ENCODE data around the gene KIAA0319L. TPM values are rescaled to one million over a fixed set of nuclear protein-coding genes. Genes with fewer than 3 reads are reported as not detected.
"Not testable (repeated sequence)": the region's sequence is repeated elsewhere in the genome, so short reads cannot be mapped to it uniquely, and the experiment has no call there.

The KIAA0319L gene
- total RNA-seq, 4 donors from 2014 or later: 91.7 to 112 (median 97.6) TPM

DNA sequence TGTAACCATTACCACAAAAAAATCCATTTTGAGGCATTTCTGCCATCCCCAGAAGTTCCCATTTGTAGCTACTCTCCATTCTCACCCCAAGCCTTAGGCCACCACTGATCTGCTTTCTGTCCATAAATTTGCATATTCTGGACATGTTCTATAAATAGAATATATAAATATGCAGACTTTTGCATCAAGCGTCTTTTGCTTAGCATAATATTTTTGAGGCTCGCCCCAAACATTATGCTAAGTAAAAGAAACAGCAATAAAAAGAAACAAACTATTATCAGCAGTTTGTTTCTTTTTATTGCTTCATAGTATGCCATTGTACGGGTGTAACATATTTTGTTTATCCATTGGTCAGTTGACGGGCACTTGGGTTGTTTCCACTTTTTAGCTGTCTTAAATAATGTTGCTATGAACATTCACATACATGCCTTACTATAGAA is 23.8 kb upstream of the KIAA0319L start:
- in situ Hi-C loops (cut with MboI; ENCODE audit: low pct_ligation_motif_present in 1 of 4, low pct_unique_long_range_greater_than_20kb in 1 of 4, low sequenced_read_pairs in 3 of 4) (no loop called here), intact Hi-C loops (cut with DNase I; ENCODE audit: low total_unique reads) (no loop called here)
- Histone ChIP-seq H3K4me3 (no peak overlapping the region), H3K27me3 (peaks cover 17% of the 10 kb centered on the region), H3K36me3 (no peaks in the 10 kb centered on the region), H3K9me3 (no peaks in the 10 kb centered on the region), H3K4me1 (peaks cover 0 to 22% (median 12%) of the 10 kb centered on the region in 4 donors), H3K27ac (no peak overlapping the region)
- no peak for DNase-seq
- TF ChIP-seq POLR2AphosphoS5 (IDR thresholded peaks at IDR 0.05): no peak
- TF ChIP-seq, protein P1, sequence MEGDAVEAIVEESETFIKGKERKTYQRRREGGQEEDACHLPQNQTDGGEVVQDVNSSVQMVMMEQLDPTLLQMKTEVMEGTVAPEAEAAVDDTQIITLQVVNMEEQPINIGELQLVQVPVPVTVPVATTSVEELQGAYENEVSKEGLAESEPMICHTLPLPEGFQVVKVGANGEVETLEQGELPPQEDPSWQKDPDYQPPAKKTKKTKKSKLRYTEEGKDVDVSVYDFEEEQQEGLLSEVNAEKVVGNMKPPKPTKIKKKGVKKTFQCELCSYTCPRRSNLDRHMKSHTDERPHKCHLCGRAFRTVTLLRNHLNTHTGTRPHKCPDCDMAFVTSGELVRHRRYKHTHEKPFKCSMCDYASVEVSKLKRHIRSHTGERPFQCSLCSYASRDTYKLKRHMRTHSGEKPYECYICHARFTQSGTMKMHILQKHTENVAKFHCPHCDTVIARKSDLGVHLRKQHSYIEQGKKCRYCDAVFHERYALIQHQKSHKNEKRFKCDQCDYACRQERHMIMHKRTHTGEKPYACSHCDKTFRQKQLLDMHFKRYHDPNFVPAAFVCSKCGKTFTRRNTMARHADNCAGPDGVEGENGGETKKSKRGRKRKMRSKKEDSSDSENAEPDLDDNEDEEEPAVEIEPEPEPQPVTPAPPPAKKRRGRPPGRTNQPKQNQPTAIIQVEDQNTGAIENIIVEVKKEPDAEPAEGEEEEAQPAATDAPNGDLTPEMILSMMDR (IDR thresholded peaks at IDR 0.05): no peak
- 31 to 42% methylated on average over 4 of the region's 4 CpGs for WGBS, 2 donors (ENCODE audit: low coverage in 1 of 2)

DNA sequence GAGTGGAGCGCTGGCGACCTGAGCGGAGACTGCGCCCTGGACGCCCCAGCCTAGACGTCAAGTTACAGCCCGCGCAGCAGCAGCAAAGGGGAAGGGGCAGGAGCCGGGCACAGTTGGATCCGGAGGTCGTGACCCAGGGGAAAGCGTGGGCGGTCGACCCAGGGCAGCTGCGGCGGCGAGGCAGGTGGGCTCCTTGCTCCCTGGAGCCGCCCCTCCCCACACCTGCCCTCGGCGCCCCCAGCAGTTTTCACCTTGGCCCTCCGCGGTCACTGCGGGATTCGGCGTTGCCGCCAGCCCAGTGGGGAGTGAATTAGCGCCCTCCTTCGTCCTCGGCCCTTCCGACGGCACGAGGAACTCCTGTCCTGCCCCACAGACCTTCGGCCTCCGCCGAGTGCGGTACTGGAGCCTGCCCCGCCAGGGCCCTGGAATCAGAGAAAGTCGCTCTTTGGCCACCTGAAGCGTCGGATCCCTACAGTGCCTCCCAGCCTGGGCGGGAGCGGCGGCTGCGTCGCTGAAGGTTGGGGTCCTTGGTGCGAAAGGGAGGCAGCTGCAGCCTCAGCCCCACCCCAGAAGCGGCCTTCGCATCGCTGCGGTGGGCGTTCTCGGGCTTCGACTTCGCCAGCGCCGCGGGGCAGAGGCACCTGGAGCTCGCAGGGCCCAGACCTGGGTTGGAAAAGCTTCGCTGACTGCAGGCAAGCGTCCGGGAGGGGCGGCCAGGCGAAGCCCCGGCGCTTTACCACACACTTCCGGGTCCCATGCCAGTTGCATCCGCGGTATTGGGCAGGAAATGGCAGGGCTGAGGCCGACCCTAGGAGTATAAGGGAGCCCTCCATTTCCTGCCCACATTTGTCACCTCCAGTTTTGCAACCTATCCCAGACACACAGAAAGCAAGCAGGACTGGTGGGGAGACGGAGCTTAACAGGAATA is 20.1 kb upstream of the KIAA0319L start:
- WGBS, 2 donors (ENCODE audit: low coverage in 1 of 2): 17% methylated on average over 43 of the region's 70 CpGs; no CpG with 5 or more reads in 1 of the 2 donors
- in situ Hi-C loops (cut with MboI; ENCODE audit: low pct_ligation_motif_present in 1 of 4, low pct_unique_long_range_greater_than_20kb in 1 of 4, low sequenced_read_pairs in 3 of 4): no loop called here
- H3K4me3 ChIP-seq: peak overlapping the region; percentile 26 to 59 (median 32)
- peaks cover 0 to 37% (median 24%) of the 10 kb centered on the region in 4 donors for H3K4me1 ChIP-seq
- peaks cover 52% of the 10 kb centered on the region for H3K27me3 ChIP-seq
- intact Hi-C loops (cut with DNase I; ENCODE audit: low total_unique reads): no loop called here
- H3K27ac ChIP-seq: peak overlapping the region in 1 of 4 donors; percentile 3
- peak; percentile 59 for DNase-seq
- H3K36me3 ChIP-seq: no peaks in the 10 kb centered on the region
- TF ChIP-seq, protein P1 (IDR thresholded peaks at IDR 0.05): no peak
- TF ChIP-seq POLR2AphosphoS5 (IDR thresholded peaks at IDR 0.05) (no peak), EP300 (IDR thresholded peaks at IDR 0.05; ENCODE audit: low read depth) (no peak), POLR2A (IDR thresholded peaks at IDR 0.05) (no peak)
- no peaks in the 10 kb centered on the region for H3K9me3 ChIP-seq

DNA sequence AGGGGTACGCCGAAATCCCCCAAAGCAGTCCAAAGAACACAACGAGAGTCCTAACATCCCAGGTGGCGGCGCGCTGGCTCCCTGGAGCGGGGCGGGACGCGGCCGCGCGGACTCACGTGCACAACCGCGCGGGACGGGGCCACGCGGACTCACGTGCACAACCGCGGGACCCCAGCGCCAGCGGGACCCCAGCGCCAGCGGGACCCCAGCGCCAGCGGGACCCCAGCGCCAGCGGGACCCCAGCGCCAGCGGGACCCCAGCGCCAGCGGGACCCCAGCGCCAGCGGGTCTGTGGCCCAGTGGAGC is 19.5 kb upstream of the KIAA0319L start:
- H3K36me3 ChIP-seq; in situ Hi-C loops (cut with MboI; ENCODE audit: low pct_ligation_motif_present in 1 of 4, low pct_unique_long_range_greater_than_20kb in 1 of 4, low sequenced_read_pairs in 3 of 4); DNase-seq; H3K27ac ChIP-seq; intact Hi-C loops (cut with DNase I; ENCODE audit: low total_unique reads); H3K9me3 ChIP-seq: not testable (repeated sequence)
- Histone ChIP-seq H3K27me3 (peaks cover 58% of the 10 kb centered on the region), H3K4me3 (peak overlapping the region in 2 of 4 donors; percentile 37 to 59), H3K4me1 (peaks cover 0 to 37% (median 24%) of the 10 kb centered on the region in 4 donors)
- 72% methylated on average over 11 of the region's 37 CpGs; no CpG with 5 or more reads in 1 of the 2 donors for WGBS, 2 donors (ENCODE audit: low coverage in 1 of 2)

DNA sequence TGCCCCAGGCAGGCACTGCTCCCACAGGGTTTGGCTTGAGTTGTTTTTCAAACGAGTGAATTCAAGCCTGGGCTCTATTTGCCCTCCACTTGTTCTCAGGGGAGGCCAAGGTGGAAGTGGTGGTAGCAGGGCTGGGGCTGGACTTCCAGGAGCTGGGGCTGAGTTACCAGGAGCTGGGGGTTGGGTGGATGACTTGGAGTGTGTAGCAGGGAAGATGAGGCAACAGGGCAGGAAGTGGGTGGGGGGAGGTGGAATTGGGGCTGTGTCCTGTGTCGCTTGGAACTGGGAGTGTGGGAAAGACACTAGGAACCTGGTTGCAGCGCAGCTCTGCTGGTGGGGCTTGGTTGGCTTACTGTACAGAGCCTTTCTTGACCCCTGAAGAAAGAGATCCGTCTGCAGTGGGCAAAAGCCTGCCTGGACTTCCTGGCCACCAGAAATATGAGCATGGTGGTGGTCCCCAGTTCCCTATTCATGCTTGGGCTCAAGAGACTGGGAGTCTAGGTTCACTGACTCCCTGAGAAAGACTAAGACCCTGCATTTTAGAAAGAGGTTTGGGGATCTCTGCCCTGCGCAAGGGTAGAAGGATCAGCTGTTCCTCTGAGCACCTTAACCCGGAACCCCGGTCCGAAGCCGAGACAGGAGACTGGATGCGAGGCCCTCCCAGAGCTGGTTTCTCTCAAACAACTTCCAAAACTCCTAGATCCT is 19.0 kb upstream of the KIAA0319L start:
- Histone ChIP-seq H3K27me3 (peaks cover 63% of the 10 kb centered on the region), H3K4me1 (peaks cover 0 to 37% (median 24%) of the 10 kb centered on the region in 4 donors), H3K36me3 (no peaks in the 10 kb centered on the region), H3K9me3 (no peaks in the 10 kb centered on the region), H3K4me3 (peak overlapping the region in 1 of 4 donors; percentile 59), H3K27ac (no peak overlapping the region)
- 75% methylated on average over 10 of the region's 10 CpGs; no CpG with 5 or more reads in 1 of the 2 donors for WGBS, 2 donors (ENCODE audit: low coverage in 1 of 2)
- DNase-seq: no peak
- TF ChIP-seq, protein P1 (IDR thresholded peaks at IDR 0.05): no peak
- no peak for TF ChIP-seq EP300 (IDR thresholded peaks at IDR 0.05; ENCODE audit: low read depth)
- in situ Hi-C loops (cut with MboI; ENCODE audit: low pct_ligation_motif_present in 1 of 4, low pct_unique_long_range_greater_than_20kb in 1 of 4, low sequenced_read_pairs in 3 of 4) (no loop called here), intact Hi-C loops (cut with DNase I; ENCODE audit: low total_unique reads) (no loop called here)

All from transverse colon (tissue), 4 donors.